ENCODE results near the gene ZNF483.
"Not testable (repeated sequence)": the region's sequence is repeated elsewhere in the genome, so short reads cannot be mapped to it uniquely, and the experiment has no call there.

ZNF483 gene

GRCh38 chr9:111502506-111502905, 22.5 kb upstream of the ZNF483 start:
- no peaks in the 10 kb centered on the region for H3K9me3 Mint-ChIP-seq
- H3K27ac Mint-ChIP-seq = no peak overlapping the region
- H3K4me1 Mint-ChIP-seq = peaks cover 4% of the 10 kb centered on the region
- H3K4me3 Mint-ChIP-seq = no peak overlapping the region
- H3K36me3 Mint-ChIP-seq (ENCODE audit: low read depth) = no peaks in the 10 kb centered on the region
- DNase-seq = no peak
- TF ChIP-seq CTCF (IDR thresholded peaks at IDR 0.05) = no peak
- H3K27me3 Mint-ChIP-seq (ENCODE audit: low read depth, poor library complexity) = no peaks in the 10 kb centered on the region

DNA sequence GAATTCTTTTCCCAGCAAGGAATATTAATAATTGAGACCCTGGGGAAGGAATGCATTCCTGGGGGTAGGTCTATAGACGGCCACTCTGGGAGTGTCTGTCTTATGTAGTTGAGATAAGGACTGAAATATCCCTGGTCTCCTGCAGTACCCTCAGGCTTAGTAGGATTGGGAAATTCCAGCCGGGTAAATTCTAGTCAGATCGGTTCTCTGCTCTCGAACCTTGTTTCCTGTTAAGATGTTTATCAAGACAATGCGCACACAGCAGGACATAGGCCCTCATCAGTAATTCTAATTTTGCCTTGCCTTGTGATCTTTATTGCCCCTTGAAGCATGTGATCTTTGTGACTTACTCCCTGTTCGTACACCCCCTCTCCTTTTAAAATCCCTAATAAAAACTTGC, 13.4 kb upstream of the ZNF483 start:
- not testable (repeated sequence) for H3K27ac Mint-ChIP-seq

DNA sequence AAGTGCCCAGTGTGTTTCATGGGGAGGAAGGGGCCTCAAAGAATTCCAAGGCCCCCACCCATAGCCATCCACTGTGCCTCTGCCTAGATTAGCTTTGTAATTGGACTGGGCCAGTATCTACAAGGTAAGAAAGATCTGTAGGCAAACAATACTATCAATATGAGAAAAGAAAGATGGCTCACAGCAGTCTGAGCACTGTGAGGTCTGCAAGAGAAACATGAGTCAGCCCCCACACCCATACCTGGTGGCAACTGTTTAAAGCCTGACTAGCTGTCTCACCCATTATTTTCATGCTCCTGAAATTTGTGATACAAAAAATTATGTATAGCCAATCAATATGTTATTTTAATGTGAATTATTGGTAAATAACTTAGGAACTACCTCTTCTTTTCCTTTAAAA, 10.0 kb upstream of the ZNF483 start:
- peaks cover 13% of the 10 kb centered on the region for H3K27me3 Mint-ChIP-seq (ENCODE audit: low read depth, poor library complexity)
- no peaks in the 10 kb centered on the region for H3K4me1 Mint-ChIP-seq
- DNase-seq = no peak
- TF ChIP-seq CTCF (IDR thresholded peaks at IDR 0.05) = no peak
- H3K36me3 Mint-ChIP-seq (ENCODE audit: low read depth) = no peaks in the 10 kb centered on the region
- no peak overlapping the region for H3K27ac Mint-ChIP-seq
- peaks cover 29% of the 10 kb centered on the region for H3K9me3 Mint-ChIP-seq
- H3K4me3 Mint-ChIP-seq = no peak overlapping the region

More for the DNA sequence above, 13.4 kb upstream of the ZNF483 start:
- peaks cover 31% of the 10 kb centered on the region for H3K9me3 Mint-ChIP-seq
- H3K4me3 Mint-ChIP-seq; H3K36me3 Mint-ChIP-seq (ENCODE audit: low read depth); H3K4me1 Mint-ChIP-seq; DNase-seq: not testable (repeated sequence)
- H3K27me3 Mint-ChIP-seq (ENCODE audit: low read depth, poor library complexity) = peaks cover 13% of the 10 kb centered on the region

DNA sequence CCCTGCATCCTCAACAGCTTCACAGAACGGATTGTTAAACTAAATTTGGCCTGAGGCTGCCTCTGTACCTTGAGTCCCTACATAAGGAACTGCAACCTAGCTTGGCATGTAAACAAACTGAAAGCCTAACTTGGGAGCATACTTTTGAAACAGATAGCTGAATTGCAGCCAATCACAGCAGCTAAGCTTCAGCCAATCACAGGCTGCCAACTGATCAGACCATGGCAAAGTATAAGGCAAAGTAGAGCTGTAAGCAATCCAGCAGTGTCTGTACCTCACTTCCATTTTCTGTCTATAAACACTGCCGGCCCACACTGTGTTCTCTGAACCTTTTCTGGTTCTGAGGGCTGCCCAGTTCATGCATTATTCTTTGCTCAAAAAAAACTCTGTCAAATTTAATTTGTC, 8.9 kb upstream of the ZNF483 start:
- Mint-ChIP-seq H3K27me3 (ENCODE audit: low read depth, poor library complexity) (peaks cover 13% of the 10 kb centered on the region), H3K4me3 (no peak overlapping the region), H3K27ac (no peak overlapping the region), H3K4me1 (no peaks in the 10 kb centered on the region), H3K36me3 (ENCODE audit: low read depth) (no peaks in the 10 kb centered on the region), H3K9me3 (peaks cover 22% of the 10 kb centered on the region)
- no peak for DNase-seq
- no peak for TF ChIP-seq CTCF (IDR thresholded peaks at IDR 0.05)

GRCh38 chr9:111524731-111525055, 286 bp upstream of the ZNF483 start:
- H3K4me1 Mint-ChIP-seq = peaks cover 20% of the 10 kb centered on the region
- H3K9me3 Mint-ChIP-seq = peaks cover 9% of the 10 kb centered on the region
- peaks cover 26% of the 10 kb centered on the region for H3K36me3 Mint-ChIP-seq (ENCODE audit: low read depth)
- peak overlapping the region; percentile 91 for H3K4me3 Mint-ChIP-seq
- no peak for TF ChIP-seq CTCF (IDR thresholded peaks at IDR 0.05)
- no peak overlapping the region for H3K27ac Mint-ChIP-seq
- H3K27me3 Mint-ChIP-seq (ENCODE audit: low read depth, poor library complexity) = peaks cover 11% of the 10 kb centered on the region
- DNase-seq = no peak

GRCh38 chr9:111527347-111527746, 2.4 kb downstream of the ZNF483 start:
- no peak for DNase-seq
- Mint-ChIP-seq H3K9me3 (peaks cover 13% of the 10 kb centered on the region), H3K4me3 (no peak overlapping the region), H3K36me3 (ENCODE audit: low read depth) (peaks cover 52% of the 10 kb centered on the region), H3K4me1 (peaks cover 20% of the 10 kb centered on the region), H3K27ac (no peak overlapping the region), H3K27me3 (ENCODE audit: low read depth, poor library complexity) (peaks cover 7% of the 10 kb centered on the region)
- TF ChIP-seq CTCF (IDR thresholded peaks at IDR 0.05) = no peak

Data from nephron progenitor cell (in vitro differentiated cells).